GM23248 (cell line): Measurements from ENCODE around the gene STAT5A. TPM values are rescaled to one million over a fixed set of nuclear protein-coding genes. Genes with fewer than 3 reads are reported as not detected.

Experiments used
- DNase-seq: peaks from one replicate; pipeline ENCODE4 v3.0.0-alpha.2; 2015
- H2AFZ ChIP-seq: fragments of 200-600 bp; sonication (generic); 2 replicates; pipeline ENCODE4 v1.6.1; 2016; ENCODE audit warnings: antibody characterized with exemption
- H3F3A ChIP-seq: fragments of 200-600 bp; sonication (generic); 2 replicates; pipeline ENCODE4 v1.6.1; 2016; ENCODE audit warnings: mild to moderate bottlenecking, antibody characterized with exemption, mixed run types; ENCODE audit not compliant: insufficient read depth
- H3K27ac ChIP-seq: fragments of 200-600 bp; sonication (generic); 2 replicates; pipeline ENCODE4 v1.5.1; 2016; ENCODE audit warnings: mild to moderate bottlenecking
- H3K27me3 ChIP-seq: fragments of 200-600 bp; sonication (generic); replicated peaks from 2 replicates; pipeline ENCODE4 v1.6.1; 2016; ENCODE audit warnings: mild to moderate bottlenecking; ENCODE audit not compliant: insufficient read depth
- H3K36me3 ChIP-seq: fragments of 200-600 bp; sonication (generic); 2 replicates; pipeline ENCODE4 v1.6.1; 2016; ENCODE audit warnings: low read depth, mild to moderate bottlenecking
- H3K4me1 ChIP-seq: fragments of 200-600 bp; sonication (generic); 2 replicates; pipeline ENCODE4 v1.6.1; 2016; ENCODE audit warnings: mild to moderate bottlenecking; ENCODE audit not compliant: insufficient read depth
- H3K4me2 ChIP-seq: fragments of 200-600 bp; sonication (generic); one replicate; pipeline ENCODE4 v1.6.1; 2016; ENCODE audit warnings: mild to moderate bottlenecking; ENCODE audit not compliant: unreplicated experiment
- H3K4me3 ChIP-seq: fragments of 200-600 bp; sonication (generic); 2 replicates; pipeline ENCODE4 v1.5.1; 2016; ENCODE audit warnings: mild to moderate bottlenecking
- H3K79me2 ChIP-seq: fragments of 200-600 bp; sonication (generic); 2 replicates; pipeline ENCODE4 v1.6.1; 2016; ENCODE audit warnings: mild to moderate bottlenecking; ENCODE audit not compliant: insufficient read depth
- H3K9ac ChIP-seq: fragments of 200-600 bp; sonication (generic); 2 replicates; pipeline ENCODE4 v1.6.1; 2016; ENCODE audit warnings: mild to moderate bottlenecking
- H3K9me2 ChIP-seq: fragments of 200-600 bp; sonication (generic); 2 replicates; pipeline ENCODE4 v1.6.1; 2016; ENCODE audit warnings: mixed run types, mild to moderate bottlenecking, moderate library complexity; ENCODE audit not compliant: insufficient read depth
- H3K9me3 ChIP-seq: fragments of 200-600 bp; sonication (generic); one replicate; pipeline ENCODE4 v1.6.1; 2017; ENCODE audit warnings: low read depth
- H4K20me1 ChIP-seq: fragments of 200-600 bp; sonication (generic); 2 replicates; pipeline ENCODE4 v1.6.0; 2016; ENCODE audit not compliant: insufficient read depth
- EZH2 ChIP-seq: fragments of 200-600 bp; sonication (generic); IDR thresholded peaks from 2 replicates; pipeline ENCODE4 v1.6.1; 2018; ENCODE audit warnings: antibody characterized with exemption, mild to moderate bottlenecking; ENCODE audit not compliant: insufficient read depth, poor library complexity, severe bottlenecking
- EZH2phosphoT487 ChIP-seq: fragments of 200-600 bp; sonication (generic); IDR thresholded peaks from 2 replicates; pipeline ENCODE4 v1.6.1; 2018; ENCODE audit warnings: antibody characterized with exemption, moderate library complexity, mild to moderate bottlenecking, low read depth; ENCODE audit not compliant: insufficient read depth
- WGBS, 2 experiments: methylation state at CpG; one replicate each; pipeline ENCODE4 v1.1.6; 2015 to 2017; ENCODE audit warnings: low lambda C conversion rate in 2 of 2, low coverage in 1 of 2; ENCODE audit errors: missing lambda C conversion rate in 2 of 2; 5-methylcytosine and 5-hydroxymethylcytosine counted together
- in situ Hi-C: fragments of 300-500 bp; cut with MboI; formaldehyde crosslinking; loops from 2 replicates; pipeline ENCODE4 v1.15.0; 2020
- polyA plus RNA-seq: library from polyadenylated mRNA; unstranded; fragments of >200 nt; fragmentation: Nextera tagmentation; extraction: Ambion mirVana; gene quantifications from 2 replicates; pipeline ENCODE4 v1.2.1, GENCODE V29; 2016
- total RNA-seq: library from RNA; depleted of rRNA; stranded (reverse); fragments of >200 nt; shearing (Covaris generic); gene quantifications from 2 replicates; pipeline ENCODE4 v1.2.3, GENCODE V29; 2014

STAT5A gene
- total and polyA plus RNA-seq, 2 experiments from 2014 or later = 6.8 to 26.3 TPM

DNA sequence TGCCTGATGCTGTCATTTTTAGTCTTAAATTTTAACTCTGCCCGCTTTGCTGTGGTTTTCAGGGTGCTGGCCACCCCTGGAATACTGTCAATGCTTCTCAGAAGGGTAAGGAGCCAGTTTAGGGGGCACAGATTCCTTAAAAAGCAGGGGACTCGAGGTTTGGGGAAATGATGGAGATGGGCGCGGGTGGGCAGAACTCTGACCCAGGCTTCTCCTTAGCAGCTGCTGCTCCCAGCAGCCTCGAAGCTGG is 23.7 kb downstream of the STAT5A start:
- Histone ChIP-seq H3K9me2 (no peaks in the 10 kb centered on the region), H3K4me3 (no peak overlapping the region), H3K9ac (peak overlapping the region; percentile 61; the same call in 1 of the 2 replicates), H3K27ac (peak overlapping the region; percentile 64), H3K79me2 (no peaks in the 10 kb centered on the region), H3K4me1 (peaks cover 12% of the 10 kb centered on the region), H2AFZ (no peak overlapping the region), H3K36me3 (peaks cover 27% of the 10 kb centered on the region), H3K27me3 (no peaks in the 10 kb centered on the region), H3F3A (0 out of 2 replicates have a peak, but pooled peaks cover 20% of the 10 kb centered on the region), H3K9me3 (no peaks in the 10 kb centered on the region), H3K4me2 (peak overlapping the region; percentile 11), H4K20me1 (no peaks in the 10 kb centered on the region)
- in situ Hi-C loops = no loop called here
- 2 to 13% methylated on average over 5 of the region's 5 CpGs for WGBS, 2 experiments
- no peak for DNase-seq
- TF ChIP-seq EZH2phosphoT487 (no peak), EZH2 (no peak)

DNA sequence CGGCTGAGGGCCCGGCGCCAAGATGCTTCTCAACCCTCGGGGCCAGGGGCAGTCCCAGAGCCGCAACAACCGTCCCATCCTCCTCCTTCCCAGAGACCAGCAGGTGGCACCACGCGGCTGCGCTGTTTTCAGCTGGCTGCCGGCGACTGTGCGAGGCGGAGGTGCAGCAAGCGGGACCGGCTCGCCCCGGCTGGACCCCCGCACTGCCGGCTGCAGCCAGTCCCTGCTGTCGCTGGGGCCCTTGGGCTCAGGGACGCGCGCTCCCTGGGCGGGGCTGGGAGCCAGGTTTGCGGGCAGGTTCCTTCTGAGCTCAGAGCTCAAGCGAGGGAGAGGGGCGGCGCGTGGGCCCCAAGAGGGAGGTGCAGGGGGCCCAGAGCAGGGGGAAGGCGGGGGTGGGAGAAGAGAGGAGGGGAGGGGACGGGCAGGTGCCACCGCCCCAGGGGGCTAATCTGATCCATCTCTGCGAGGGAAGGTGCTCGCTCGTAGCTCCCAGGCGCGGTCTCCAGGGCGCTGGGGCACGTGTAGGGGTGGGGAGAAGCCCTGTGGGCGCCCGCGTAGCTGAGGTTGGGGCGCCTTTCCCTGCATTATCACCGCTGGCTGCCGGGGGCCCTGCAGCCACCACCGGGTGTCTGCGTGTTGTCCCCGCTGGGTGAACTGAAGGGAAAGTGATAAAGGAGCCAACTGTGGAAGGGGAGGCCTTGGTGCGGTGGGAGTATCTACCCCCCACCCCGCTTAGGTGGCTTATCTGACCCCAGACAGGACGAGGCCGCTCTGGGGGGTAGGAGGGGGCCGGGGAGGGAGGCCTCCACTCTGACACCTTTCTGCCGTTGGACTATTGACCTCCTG is 24.2 kb downstream of the STAT5A start:
- in situ Hi-C loops = no loop called here
- Histone ChIP-seq H2AFZ (no peak overlapping the region), H3K79me2 (0 out of 2 replicates have a peak, but pooled peaks cover 2% of the 10 kb centered on the region), H3K9me2 (no peaks in the 10 kb centered on the region), H3K27ac (peak overlapping the region; percentile 64; the same call in 1 of the 2 replicates), H3K9ac (peak overlapping the region; percentile 61; the same call in 1 of the 2 replicates), H3K4me1 (peaks cover 12% of the 10 kb centered on the region), H3K27me3 (no peaks in the 10 kb centered on the region), H3K4me2 (no peak overlapping the region), H3K36me3 (peaks cover 30% of the 10 kb centered on the region), H3K9me3 (no peaks in the 10 kb centered on the region), H4K20me1 (no peaks in the 10 kb centered on the region), H3K4me3 (no peak overlapping the region), H3F3A (0 out of 2 replicates have a peak, but pooled peaks cover 20% of the 10 kb centered on the region)
- TF ChIP-seq EZH2phosphoT487 (no peak), EZH2 (no peak)
- peak; percentile 87 for DNase-seq
- 24 to 39% methylated on average over 38 to 46 of the region's 54 CpGs for WGBS, 2 experiments

DNA sequence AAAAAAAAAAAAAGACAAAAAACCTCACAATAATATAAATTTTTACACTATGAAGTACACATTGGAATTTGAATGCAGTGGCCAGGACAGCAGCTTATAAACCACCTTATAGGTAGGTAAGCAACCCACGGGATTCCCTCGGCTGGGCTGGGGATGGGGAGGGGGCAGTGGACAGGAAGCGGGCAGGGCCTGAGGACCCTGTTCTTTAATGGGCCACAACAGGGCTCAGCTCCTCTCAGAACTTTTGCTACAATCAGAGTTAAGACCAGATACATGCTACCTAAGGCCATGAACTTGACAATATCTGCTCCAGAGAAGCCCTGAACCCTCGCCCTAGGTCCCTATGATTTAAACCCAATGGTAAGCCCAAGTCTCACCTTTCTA is 25.1 kb downstream of the STAT5A start:
- Histone ChIP-seq H2AFZ (no peak overlapping the region), H3K36me3 (peaks cover 33% of the 10 kb centered on the region), H3K27me3 (no peaks in the 10 kb centered on the region), H3K9ac (no peak overlapping the region), H3K4me2 (no peak overlapping the region), H3K9me3 (no peaks in the 10 kb centered on the region), H3K27ac (no peak overlapping the region), H3K9me2 (no peaks in the 10 kb centered on the region), H3K79me2 (peaks cover 10% of the 10 kb centered on the region; the same call in 1 of the 2 replicates), H3F3A (0 out of 2 replicates have a peak, but pooled peaks cover 20% of the 10 kb centered on the region), H3K4me3 (no peak overlapping the region), H4K20me1 (no peaks in the 10 kb centered on the region), H3K4me1 (peaks cover 12% of the 10 kb centered on the region)
- in situ Hi-C loops = no loop called here
- 95 to 96% methylated on average over 4 of the region's 4 CpGs for WGBS, 2 experiments
- DNase-seq = no peak
- TF ChIP-seq EZH2 = no peak
- no peak for TF ChIP-seq EZH2phosphoT487

DNA sequence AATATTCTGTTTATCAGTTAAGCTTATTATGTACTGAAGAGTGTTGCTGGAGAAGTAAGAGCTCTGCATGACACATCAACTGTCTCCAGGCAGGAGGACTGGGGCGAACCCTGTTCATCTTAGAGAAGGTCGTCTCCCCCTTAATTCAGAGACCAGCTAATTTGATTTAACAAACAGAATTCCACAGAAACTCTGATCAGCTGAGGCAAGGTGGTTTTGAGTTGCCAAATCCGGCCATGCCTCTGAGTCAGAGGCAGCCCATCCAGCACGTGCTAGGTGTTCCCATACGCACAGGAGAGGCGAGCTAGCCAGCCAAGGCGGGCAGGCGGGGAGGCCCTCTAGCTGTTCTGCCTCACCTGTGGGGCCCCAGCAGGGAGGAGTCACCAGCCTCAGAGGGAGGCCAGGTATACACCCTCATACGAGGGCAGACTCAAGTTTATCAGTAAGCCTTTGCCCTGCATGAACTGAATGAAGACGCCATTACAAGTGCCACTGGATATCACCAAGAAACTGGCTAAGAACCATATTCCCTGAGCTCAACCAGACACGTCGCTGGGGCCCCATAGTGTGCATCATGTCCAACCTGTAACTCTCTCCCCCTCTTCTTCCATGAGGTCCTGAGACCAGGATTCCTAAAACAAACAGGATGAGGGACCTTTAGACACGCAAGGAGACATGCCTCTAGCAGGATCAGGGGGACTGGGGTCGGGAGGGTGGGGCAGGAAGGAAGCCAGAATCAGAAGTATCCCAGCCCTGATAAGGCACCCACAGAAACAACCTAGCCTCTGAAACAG is 25.7 kb downstream of the STAT5A start:
- H3K36me3 ChIP-seq = peaks cover 33% of the 10 kb centered on the region

More for the DNA sequence above, 25.7 kb downstream of the STAT5A start:
- TF ChIP-seq EZH2 = no peak
- TF ChIP-seq EZH2phosphoT487 = no peak
- 80 to 81% methylated on average over 14 of the region's 14 CpGs for WGBS, 2 experiments
- H2AFZ ChIP-seq = no peak overlapping the region
- H4K20me1 ChIP-seq = no peaks in the 10 kb centered on the region
- no peak overlapping the region for H3K9ac ChIP-seq
- DNase-seq = no peak
- peaks cover 12% of the 10 kb centered on the region for H3K4me1 ChIP-seq
- H3K4me3 ChIP-seq = no peak overlapping the region
- in situ Hi-C loops = no loop called here
- no peaks in the 10 kb centered on the region for H3K9me2 ChIP-seq
- H3F3A ChIP-seq = 0 out of 2 replicates have a peak, but pooled peaks cover 20% of the 10 kb centered on the region
- H3K79me2 ChIP-seq = peaks cover 16% of the 10 kb centered on the region
- H3K4me2 ChIP-seq = no peak overlapping the region
- H3K27me3 ChIP-seq = no peaks in the 10 kb centered on the region
- H3K27ac ChIP-seq = no peak overlapping the region
- no peaks in the 10 kb centered on the region for H3K9me3 ChIP-seq
